Heart right ventricle (tissue), 16 donors: ENCODE data around the gene TIMELESS. TPM values are rescaled to one million over a fixed set of nuclear protein-coding genes. Genes with fewer than 3 reads are reported as not detected.
"Not testable (repeated sequence)": the region's sequence is repeated elsewhere in the genome, so short reads cannot be mapped to it uniquely, and the experiment has no call there.

Experiments
- ATAC-seq, 8 donors: fragments of 200-7000 bp; cut with Tn5 transposase; one replicate each; pipeline ENCODE4 v1.9.1; 2020; ENCODE audit warnings: mild to moderate bottlenecking in 8 of 8, moderate library complexity in 8 of 8, moderate number of reproducible peaks in 1 of 8
- DNase-seq, 2 donors: peaks; one replicate each; pipeline ENCODE4 v3.0.0-alpha.2; 2020
- H3K27ac ChIP-seq, 10 donors: fragments of 200-600 bp; sonication (generic) in 2 of 10; one replicate each; pipeline versions ENCODE4 v1.5.0 to v1.8.0; 2020 to 2022; ENCODE audit warnings: mild to moderate bottlenecking in 3 of 10
- H3K27me3 ChIP-seq, 7 donors: fragments of 200-600 bp; one replicate each; pipeline ENCODE4 v1.8.0; 2021 to 2022; ENCODE audit warnings: mild to moderate bottlenecking in 2 of 7
- H3K36me3 ChIP-seq, 9 donors: fragments of 200-600 bp; sonication (generic) in 1 of 9; one replicate each; pipeline versions ENCODE4 v1.5.0 to v1.8.0; 2020 to 2022; ENCODE audit warnings: mild to moderate bottlenecking in 2 of 9
- H3K4me1 ChIP-seq, 9 donors: fragments of 200-600 bp; sonication (generic) in 1 of 9; one replicate each; pipeline versions ENCODE4 v1.5.0 to v1.8.0; 2020 to 2022; ENCODE audit warnings: mild to moderate bottlenecking in 4 of 9
- H3K4me3 ChIP-seq, 10 donors: fragments of 200-600 bp; sonication (generic) in 2 of 10; one replicate each; pipeline versions ENCODE4 v1.5.0 to v1.8.0; 2020 to 2022; ENCODE audit warnings: mild to moderate bottlenecking in 7 of 10, moderate library complexity in 2 of 10
- H3K9me3 ChIP-seq, 11 donors: fragments of 200-600 bp in 10 of 11; sonication (generic) in 2 of 11; one replicate each; pipeline versions ENCODE4 v1.5.0 to v1.8.0; 2013 to 2022; ENCODE audit warnings: mild to moderate bottlenecking in 2 of 11, control low read depth in 1 of 11, moderate library complexity in 1 of 11
- WGBS, 2 donors: extraction: QIAGEN DNeasy Blood & Tissue Kit; methylation state at CpG; one replicate each; pipeline ENCODE4 v1.1.7; 2013; ENCODE audit warnings: inconsistent platforms in 1 of 2; 5-methylcytosine and 5-hydroxymethylcytosine counted together
- intact Hi-C, 10 donors: fragments of 100-400 bp; cut with DNase I; formaldehyde crosslinking; loops; one replicate each; pipeline versions ENCODE4 v1.11.1 to v1.14.2; 2022
- long read RNA-seq, 3 donors: library from polyadenylated mRNA; unstranded; transcript quantifications; one replicate each; pipeline ENCODE4 v2.0.0, GENCODE V29; 2020 to 2021
- polyA plus RNA-seq, 2 donors: library from polyadenylated mRNA; stranded (reverse); fragments of 200-250 nt; gene quantifications; one replicate each; pipeline ENCODE4 v1.2.3, GENCODE V29; 2013
- total RNA-seq, 10 donors: library from RNA; stranded (reverse); fragmentation: NEBNext Ultra II Directional in 3 of 10; extraction: Animal tissue kit (Norgen Biotek cat#: 25700) in 3 of 10; gene quantifications; one replicate each; pipeline versions ENCODE4 v1.2.1 to v1.2.4, GENCODE V29; 2021 to 2023
- TF ChIP-seq, protein P1 (sequence below), 9 donors: fragments of 200-600 bp; sonication (generic) in 2 of 9; IDR thresholded peaks; one replicate each; pipeline versions ENCODE4 v1.5.0 to v1.8.0; 2021 to 2022; ENCODE audit warnings: antibody characterized with exemption in 9 of 9, mild to moderate bottlenecking in 5 of 9, moderate library complexity in 1 of 9
- donor health status: Arrhythmogenic right ventricular cardiomyopathy.
- donor health status: ischemic (EF 13 %, LVEDD 7.1; RV severe dilation, severe dysfunction).
- donor health status: healthy with polysubstance abuse.
- donor health status: DM: no; HTN: yes; CAD: no.
- donor health status: DM: no; HTN: no; CAD: no.
- donor health status: ischemic (EF 25% LVEDD 6.9; RV normal size, moderate dysfunction).
- donor health status: ischemic (EF 25% LVEDD 5.7; RV mildly dilated, moderate dysfunction).
- donor health status: healthy.
- donor health status: DM: yes; HTN: yes; CAD: no.
- donor health status: Ischemic cardiomyopathy.
- donor health status: ischemic (EF 35%, LVEDD 5.7; RV mildly dilated, moderate dysfunction).
- donor health status: nonischemic (EF 11% LVEDD 7.7; RV severe dilation, severe dysfunction).
- donor health status: DM: yes; HTN: yes; CAD: no.
- donor health status: PGD.
- donor health status: ischemic (EF 29% LVEDD 5.4; RV normal size, mild dysfunction).
- donor health status: nonischemic (EF 23%, LVEDD 6.1; RV moderate dilation, normal function).

Gene TIMELESS, protein sequence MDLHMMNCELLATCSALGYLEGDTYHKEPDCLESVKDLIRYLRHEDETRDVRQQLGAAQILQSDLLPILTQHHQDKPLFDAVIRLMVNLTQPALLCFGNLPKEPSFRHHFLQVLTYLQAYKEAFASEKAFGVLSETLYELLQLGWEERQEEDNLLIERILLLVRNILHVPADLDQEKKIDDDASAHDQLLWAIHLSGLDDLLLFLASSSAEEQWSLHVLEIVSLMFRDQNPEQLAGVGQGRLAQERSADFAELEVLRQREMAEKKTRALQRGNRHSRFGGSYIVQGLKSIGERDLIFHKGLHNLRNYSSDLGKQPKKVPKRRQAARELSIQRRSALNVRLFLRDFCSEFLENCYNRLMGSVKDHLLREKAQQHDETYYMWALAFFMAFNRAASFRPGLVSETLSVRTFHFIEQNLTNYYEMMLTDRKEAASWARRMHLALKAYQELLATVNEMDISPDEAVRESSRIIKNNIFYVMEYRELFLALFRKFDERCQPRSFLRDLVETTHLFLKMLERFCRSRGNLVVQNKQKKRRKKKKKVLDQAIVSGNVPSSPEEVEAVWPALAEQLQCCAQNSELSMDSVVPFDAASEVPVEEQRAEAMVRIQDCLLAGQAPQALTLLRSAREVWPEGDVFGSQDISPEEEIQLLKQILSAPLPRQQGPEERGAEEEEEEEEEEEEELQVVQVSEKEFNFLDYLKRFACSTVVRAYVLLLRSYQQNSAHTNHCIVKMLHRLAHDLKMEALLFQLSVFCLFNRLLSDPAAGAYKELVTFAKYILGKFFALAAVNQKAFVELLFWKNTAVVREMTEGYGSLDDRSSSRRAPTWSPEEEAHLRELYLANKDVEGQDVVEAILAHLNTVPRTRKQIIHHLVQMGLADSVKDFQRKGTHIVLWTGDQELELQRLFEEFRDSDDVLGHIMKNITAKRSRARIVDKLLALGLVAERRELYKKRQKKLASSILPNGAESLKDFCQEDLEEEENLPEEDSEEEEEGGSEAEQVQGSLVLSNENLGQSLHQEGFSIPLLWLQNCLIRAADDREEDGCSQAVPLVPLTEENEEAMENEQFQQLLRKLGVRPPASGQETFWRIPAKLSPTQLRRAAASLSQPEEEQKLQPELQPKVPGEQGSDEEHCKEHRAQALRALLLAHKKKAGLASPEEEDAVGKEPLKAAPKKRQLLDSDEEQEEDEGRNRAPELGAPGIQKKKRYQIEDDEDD
- total RNA-seq (1 to 10 TPM; 1.0 to 5.2 (median 2.0) TPM), polyA plus RNA-seq (1 to 10 TPM; 2.3 to 2.7 TPM)
- long read RNA-seq, donor 1, full-length matches to known transcripts, result 4 of 13 reads
- long read RNA-seq, donor 1, partial matches to known transcripts, result 6 of 13 reads
- long read RNA-seq, donor 1, other reads (novel, unspliced or antisense), result 3 of 13 reads
- long read RNA-seq, donor 2, full-length matches to known transcripts, result 4 of 7 reads
- long read RNA-seq, donor 2, partial matches to known transcripts, result 3 of 7 reads
- long read RNA-seq, donor 2, other reads (novel, unspliced or antisense), result 0 of 7 reads
- long read RNA-seq, donor 3, full-length matches to known transcripts, result 2 of 8 reads
- long read RNA-seq, donor 3, partial matches to known transcripts, result 5 of 8 reads
- long read RNA-seq, donor 3, other reads (novel, unspliced or antisense), result 1 of 8 reads

DNA sequence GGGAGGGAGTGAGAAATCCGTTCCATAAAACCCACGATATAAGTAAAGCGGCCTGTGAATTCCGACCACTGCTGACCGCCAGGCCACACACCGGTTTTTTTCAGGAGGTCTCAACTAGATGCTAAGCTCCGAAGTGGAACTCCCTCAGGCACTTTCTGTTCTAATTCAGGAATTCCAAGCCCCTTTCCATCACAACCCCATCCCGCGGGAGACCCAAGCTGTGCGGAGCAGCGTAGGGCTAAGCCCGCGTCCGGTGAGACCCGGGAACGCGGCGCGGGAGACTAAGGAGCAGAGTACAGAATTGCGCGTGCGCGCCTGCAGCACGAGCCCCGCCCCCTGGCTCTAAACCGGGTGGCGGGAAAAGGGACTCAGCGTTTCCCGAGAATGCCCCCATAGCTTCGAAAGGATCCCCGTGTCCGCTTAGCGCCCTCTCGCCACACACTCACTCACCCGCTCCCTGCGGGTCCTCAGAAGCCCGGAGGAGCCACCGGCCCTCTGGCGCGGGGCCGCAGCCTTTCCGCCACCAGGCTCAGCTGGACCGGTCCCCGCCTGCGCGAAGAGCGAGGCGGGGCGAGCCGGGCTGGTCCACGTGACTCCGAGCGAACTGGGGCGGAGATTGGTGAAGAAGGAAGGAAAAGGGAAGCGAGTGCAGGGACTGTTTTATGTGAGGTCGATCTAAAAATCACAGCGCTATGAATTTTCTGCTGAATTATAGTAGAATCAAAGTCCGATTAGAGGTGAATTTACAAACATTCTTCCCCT lies at the start of gene TIMELESS:
Gene TIMELESS (minus strand): TSS at position 567 of the 762 bp plus-strand sequence. CDS start 15,256 bp downstream, outside the sequence.
- 0% methylated on average over 58 of the region's 58 CpGs for WGBS, 2 donors
- peak within 1 kb of the TSS; percentile 15 to 92 (median 86) for H3K27ac ChIP-seq
- no peaks in the 10 kb centered on the region for H3K9me3 ChIP-seq
- TF ChIP-seq, protein P1, sequence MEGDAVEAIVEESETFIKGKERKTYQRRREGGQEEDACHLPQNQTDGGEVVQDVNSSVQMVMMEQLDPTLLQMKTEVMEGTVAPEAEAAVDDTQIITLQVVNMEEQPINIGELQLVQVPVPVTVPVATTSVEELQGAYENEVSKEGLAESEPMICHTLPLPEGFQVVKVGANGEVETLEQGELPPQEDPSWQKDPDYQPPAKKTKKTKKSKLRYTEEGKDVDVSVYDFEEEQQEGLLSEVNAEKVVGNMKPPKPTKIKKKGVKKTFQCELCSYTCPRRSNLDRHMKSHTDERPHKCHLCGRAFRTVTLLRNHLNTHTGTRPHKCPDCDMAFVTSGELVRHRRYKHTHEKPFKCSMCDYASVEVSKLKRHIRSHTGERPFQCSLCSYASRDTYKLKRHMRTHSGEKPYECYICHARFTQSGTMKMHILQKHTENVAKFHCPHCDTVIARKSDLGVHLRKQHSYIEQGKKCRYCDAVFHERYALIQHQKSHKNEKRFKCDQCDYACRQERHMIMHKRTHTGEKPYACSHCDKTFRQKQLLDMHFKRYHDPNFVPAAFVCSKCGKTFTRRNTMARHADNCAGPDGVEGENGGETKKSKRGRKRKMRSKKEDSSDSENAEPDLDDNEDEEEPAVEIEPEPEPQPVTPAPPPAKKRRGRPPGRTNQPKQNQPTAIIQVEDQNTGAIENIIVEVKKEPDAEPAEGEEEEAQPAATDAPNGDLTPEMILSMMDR (IDR thresholded peaks at IDR 0.05), result peak in 2 of 9 donors; percentile 14 to 25
- H3K27me3 ChIP-seq, result no peaks in the 10 kb centered on the region
- peak; percentile 98 to 99 (median 99) for ATAC-seq
- intact Hi-C loops, result loop anchor here in 2 of 10 donors (1.0 to 10.0 kb wide), 2 partner anchors 74 to 89 kb away; partner anchors contain the start of gene STAT2 (in 1 of the 2)
- H3K36me3 ChIP-seq, result no peaks in the 10 kb centered on the region
- peak; percentile 86 to 90 for DNase-seq
- peak within 1 kb of the TSS; percentile 52 to 83 (median 72) for H3K4me3 ChIP-seq
- H3K4me1 ChIP-seq, result peaks cover 0 to 20% (median 11%) of the 10 kb centered on the region in 9 donors

DNA sequence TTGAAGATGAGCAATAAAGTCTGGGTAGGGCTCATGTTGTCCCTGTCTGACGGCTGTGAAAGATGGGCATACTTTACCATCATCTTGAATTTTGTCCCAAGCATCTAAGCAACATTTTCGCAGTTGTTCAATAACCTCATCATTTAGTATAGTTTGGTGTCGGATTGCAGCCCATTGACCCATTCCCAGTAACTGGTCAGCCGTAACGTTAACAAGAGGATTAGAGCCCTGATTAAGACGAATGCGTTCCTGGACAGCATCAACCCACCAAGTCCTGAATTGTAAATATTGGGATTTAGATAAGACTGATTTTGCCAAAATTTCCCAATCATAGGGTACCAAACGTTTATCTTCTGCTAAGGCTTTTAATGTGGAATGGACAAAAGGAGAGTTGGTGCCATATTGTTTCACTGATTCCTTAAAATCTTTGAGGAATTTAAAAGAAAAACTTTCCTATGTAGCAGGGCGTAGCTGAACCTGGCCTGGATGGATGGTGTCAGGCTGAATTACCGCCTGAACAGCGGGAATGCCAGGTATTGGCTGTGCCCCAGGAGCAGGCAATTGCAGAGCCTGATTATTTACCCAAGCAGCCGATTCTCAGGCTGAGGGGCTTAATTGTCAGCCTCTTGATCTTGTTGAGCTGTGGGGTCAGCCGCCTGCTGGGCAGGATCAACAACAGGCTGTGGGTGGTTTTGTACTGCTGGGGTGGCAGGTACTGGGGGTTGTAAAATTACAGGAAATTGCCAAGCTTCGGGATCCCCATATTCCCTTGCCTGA lies 49.1 kb upstream of the TIMELESS start:
- H3K27me3 ChIP-seq, DNase-seq, H3K27ac ChIP-seq, intact Hi-C loops, H3K9me3 ChIP-seq, ATAC-seq, H3K4me1 ChIP-seq, H3K36me3 ChIP-seq, H3K4me3 ChIP-seq: not testable (repeated sequence)
- 86 to 87% methylated on average over 14 of the region's 14 CpGs for WGBS, 2 donors

DNA sequence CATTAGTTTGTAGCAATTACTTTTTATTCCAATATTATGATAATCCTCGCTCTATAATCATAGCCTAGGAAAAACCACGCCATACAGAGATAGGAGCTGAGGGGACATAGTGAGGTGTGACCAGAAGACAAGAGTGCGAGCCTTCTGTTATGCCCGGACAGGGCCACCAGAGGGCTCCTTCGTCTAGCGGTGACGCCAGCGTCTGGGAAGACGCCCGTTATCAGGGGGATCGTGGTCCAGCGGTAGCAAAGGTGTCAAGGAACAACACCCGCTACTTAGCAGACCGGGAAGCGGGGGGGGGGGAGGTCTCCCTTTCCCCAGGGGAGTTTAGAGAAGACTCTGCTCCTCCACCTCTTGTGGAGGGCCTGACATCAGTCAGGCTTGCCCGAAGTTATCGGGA lies 47.5 kb upstream of the TIMELESS start:
- WGBS, 2 donors, result 9% methylated on average over 17 of the region's 17 CpGs
- H3K36me3 ChIP-seq, intact Hi-C loops, H3K9me3 ChIP-seq, ATAC-seq, H3K4me1 ChIP-seq, H3K27ac ChIP-seq: not testable (repeated sequence)
- Histone ChIP-seq H3K4me3 (peak overlapping the region in 2 of 10 donors; percentile 12 to 20), H3K27me3 (peaks cover 0 to 11% (median 0%) of the 10 kb centered on the region in 7 donors)
- TF ChIP-seq, protein P1 (IDR thresholded peaks at IDR 0.05), result peak in 8 of 9 donors; percentile 27 to 59 (median 44)
- peak; percentile 50 to 71 for DNase-seq

DNA sequence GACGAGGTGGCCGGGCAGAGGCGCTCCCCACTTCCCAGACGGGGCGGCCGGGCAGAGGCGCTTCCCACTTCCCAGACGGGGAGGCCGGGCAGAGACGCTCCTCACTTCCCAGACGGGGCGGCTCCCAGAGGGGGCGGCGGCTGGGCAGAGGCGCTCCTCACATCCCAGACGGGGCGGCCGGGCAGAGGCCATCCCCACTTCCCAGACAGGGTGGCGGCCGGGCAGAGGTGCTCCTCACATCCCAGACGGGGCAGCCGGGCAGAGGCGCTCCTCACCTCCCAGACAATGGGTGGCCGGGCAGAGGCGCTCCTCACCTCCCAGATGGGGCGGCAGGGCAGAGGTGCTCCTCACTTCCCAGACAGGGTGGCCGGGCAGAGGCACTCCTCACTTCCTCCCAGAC lies 45.3 kb upstream of the TIMELESS start:
- H3K27ac ChIP-seq, ATAC-seq, H3K4me1 ChIP-seq, intact Hi-C loops, H3K4me3 ChIP-seq, H3K36me3 ChIP-seq, H3K9me3 ChIP-seq, DNase-seq: not testable (repeated sequence)
- peaks cover 0 to 31% (median 0%) of the 10 kb centered on the region in 7 donors for H3K27me3 ChIP-seq
- WGBS, 2 donors, result 95% methylated on average over 26 to 27 of the region's 27 CpGs

DNA sequence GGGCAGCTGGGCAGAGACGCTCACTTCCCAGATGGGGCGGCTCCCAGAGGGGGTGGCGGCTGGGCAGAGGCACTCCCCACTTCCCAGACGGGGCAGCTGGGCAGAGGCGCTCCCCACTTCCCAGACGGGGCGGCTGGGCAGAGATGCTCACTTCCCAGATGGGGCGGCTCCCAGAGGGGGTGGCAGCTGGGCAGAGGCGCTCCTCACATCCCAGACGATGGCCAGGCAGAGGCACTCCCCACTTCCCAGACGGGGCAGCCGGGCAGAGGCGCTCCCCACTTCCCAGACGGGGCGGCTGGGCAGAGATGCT lies 44.8 kb upstream of the TIMELESS start:
- H3K9me3 ChIP-seq, intact Hi-C loops, DNase-seq, H3K27ac ChIP-seq, H3K36me3 ChIP-seq, ATAC-seq, H3K4me3 ChIP-seq, H3K4me1 ChIP-seq: not testable (repeated sequence)
- WGBS, 2 donors, result 94 to 95% methylated on average over 14 to 15 of the region's 15 CpGs
- peaks cover 0 to 35% (median 0%) of the 10 kb centered on the region in 7 donors for H3K27me3 ChIP-seq

DNA sequence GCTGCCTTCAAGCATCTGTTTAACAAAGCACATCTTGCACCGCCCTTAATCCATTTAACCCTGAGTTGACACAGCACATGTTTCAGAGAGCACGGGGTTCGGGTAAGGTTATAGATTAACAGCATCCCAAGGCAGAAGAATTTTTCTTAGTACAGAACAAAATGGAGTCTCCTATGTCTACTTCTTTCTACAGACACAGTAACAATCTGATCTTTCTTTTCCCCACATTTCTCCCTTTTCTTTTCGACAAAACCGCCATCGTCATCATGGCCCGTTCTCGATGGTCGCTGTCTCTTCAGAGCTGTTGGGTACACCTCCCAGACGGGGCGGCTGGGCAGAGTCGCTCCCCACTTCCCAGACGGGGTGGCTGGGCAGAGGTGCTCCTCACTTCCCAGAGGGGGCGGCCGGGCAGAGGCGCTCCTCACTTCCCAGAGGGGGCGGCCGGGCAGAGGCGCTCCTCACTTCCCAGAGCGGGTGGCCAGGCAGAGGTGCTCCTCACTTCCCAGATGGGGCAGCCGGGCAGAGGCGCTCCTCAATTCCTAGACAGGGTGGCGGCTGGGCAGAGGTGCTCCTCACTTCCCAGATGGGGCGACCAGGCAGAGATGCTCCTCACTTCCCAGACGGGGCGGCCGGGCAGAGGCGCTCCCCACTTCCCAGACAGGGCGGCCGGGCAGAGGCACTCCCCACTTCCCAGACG lies 44.3 kb upstream of the TIMELESS start:
- DNase-seq, H3K9me3 ChIP-seq, H3K27ac ChIP-seq, ATAC-seq, intact Hi-C loops, H3K4me3 ChIP-seq, H3K36me3 ChIP-seq, H3K4me1 ChIP-seq: not testable (repeated sequence)
- H3K27me3 ChIP-seq, result peaks cover 0 to 40% (median 0%) of the 10 kb centered on the region in 7 donors
- 90 to 91% methylated on average over 24 to 31 of the region's 31 CpGs for WGBS, 2 donors
